Measurements from ENCODE around the gene TJAP1.
A peak's percentile ranks its signal among the peaks of the same experiment; 100 is the strongest.
"Not testable (repeated sequence)": the region's sequence is repeated elsewhere in the genome, so short reads cannot be mapped to it uniquely, and the experiment has no call there.

The TJAP1 gene

GRCh38 chr6:43454696-43455530 lies 22.5 kb upstream of the TJAP1 start:
- DNase-seq = peak; percentile 75

GRCh38 chr6:43455531-43456428 lies 21.6 kb upstream of the TJAP1 start, which contains the start of gene DLK2:
Gene DLK2 (minus strand): TSS chr6:43455548. CDS start chr6:43454825, 723 bp downstream.
- DNase-seq = no peak

GRCh38 chr6:43457643-43458042 lies 19.7 kb upstream of the TJAP1 start:
- no peak for DNase-seq

- not testable (repeated sequence) for DNase-seq
These were observed 19.2 kb upstream of the TJAP1 start for GRCh38 chr6:43458154-43458553.

DNA sequence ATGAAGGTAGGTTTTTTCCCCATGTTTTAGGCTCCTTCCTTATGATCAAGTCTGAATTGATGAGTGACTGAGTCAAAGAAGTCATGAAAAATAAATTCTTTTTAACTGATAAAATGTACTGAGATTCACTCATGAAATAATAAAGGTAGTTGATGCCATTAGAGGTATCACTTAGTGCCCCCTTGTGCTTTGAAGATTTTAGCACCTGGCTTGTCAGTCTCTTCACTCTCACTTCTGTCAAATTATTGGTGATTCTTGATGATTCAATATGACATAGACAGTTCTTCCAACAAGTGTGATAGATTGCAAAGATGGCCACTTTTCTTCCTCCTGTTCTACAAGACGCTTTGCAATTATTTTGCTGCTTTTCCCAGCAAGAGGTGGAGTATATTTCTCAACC lies 17.8 kb upstream of the TJAP1 start:
- DNase-seq = no peak

DNA sequence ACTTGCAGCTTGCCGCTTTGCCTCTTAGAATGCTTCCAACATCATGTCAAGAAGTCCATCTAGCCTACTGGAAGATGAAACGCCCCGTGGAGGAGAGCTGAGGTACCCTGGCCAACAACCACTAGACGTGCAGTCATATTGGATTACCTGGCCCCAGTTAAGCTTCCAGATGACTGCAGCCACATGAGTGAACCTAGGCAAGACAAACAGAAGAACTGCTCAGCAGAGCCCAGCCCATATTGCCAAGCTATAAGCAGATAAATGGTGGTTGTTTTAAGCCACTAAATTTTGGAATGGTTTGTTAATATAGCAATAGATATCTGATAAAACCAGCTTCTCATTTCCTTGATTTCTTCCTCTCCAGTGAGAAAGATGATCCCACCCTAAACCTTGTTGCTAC lies 17.3 kb upstream of the TJAP1 start:
- no peak for DNase-seq

GRCh38 chr6:43461936-43462335 lies 15.4 kb upstream of the TJAP1 start:
- no peak for DNase-seq

DNA sequence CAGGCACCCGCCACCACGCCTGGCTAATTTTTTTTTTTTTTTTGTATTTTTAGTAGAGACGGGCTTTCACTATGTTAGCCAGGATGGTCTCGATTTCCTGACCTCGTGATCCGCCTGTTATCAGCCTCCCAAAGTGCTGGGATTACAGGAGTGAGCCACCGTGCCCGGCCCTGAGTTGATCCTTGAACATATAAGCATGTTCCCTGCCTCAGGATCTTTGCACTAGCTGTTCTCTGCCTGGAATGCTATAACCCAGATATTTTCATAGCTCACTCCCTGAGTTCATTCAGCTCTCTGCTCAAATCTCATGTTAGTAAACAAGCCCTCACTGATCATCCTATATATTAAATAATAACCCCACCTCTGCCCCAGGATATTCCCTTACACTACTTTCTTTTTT lies 13.0 kb upstream of the TJAP1 start:
- DNase-seq = no peak

- DNase-seq = no peak
These were observed 11.4 kb upstream of the TJAP1 start for GRCh38 chr6:43465948-43466347.

GRCh38 chr6:43467265-43467664 lies 10.1 kb upstream of the TJAP1 start:
- not testable (repeated sequence) for DNase-seq

GRCh38 chr6:43467752-43468151 lies 9.6 kb upstream of the TJAP1 start:
- no peak for DNase-seq

GRCh38 chr6:43468240-43468639 lies 9.1 kb upstream of the TJAP1 start:
- DNase-seq = no peak

DNA sequence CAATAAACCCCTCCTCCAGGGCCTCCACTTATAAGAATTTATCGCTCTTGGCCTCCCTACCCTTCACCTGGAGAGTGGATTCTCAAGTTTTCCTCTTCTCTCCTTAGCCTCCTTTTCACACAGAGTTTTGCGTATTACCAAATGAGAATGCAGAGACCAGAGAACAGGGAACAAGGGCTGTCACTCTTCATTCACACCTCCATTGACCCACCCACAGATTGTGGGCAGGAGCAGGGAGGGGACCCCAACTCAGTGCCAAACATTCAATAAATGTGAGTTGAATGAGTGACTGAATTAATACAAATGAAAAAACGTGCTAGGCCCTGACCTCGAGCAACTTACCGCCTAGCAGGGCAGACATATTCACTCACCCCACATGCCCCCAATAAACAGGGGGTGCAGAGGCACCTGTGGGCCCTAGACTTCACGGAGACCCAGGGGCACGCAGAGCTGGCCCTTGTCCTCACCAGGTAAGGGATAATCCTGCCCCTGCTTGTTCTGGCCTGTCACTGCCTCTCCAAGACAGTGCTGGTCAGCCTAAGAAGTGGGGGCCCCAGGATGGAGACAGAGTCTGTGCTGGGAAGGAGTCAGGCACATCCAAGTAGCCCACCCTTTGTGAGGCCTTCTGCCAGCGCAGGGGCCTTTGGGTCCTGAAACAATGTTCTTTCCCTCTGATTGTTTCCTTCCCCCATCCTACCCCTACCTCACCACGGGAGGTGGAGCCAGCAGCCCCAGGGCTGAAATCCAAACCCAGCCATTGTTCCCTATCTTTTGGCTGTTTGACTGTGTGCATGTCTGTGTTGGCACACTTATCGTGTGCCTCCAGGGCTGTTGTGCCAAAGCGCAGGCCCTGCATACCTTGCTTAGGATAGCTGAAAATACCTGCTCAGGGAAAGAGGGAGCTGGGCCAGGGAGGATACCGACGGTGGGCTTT lies 8.4 kb upstream of the TJAP1 start:
- no peak for DNase-seq

- DNase-seq = no peak
These were observed 7.4 kb upstream of the TJAP1 start for GRCh38 chr6:43469947-43470346.

DNA sequence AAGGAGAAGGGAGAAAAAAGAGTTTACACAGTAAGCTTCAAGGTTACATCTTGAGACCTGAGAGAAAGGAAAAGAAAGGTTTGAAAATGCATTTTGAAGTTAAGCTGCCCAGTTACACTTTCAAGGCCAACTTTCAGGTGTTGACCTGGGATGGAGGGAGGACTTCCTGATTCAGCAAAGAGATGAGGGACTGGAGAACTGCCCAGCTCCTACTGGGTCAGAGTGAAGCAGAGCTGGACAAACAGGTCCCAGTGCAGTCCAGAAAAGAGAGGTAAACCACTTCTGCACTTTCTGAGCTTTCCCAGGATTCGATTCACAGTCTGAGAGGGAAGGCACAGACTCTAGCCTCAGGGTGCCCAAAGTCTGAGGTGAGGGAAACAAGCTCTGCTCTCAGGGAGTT lies 6.0 kb upstream of the TJAP1 start:
- no peak for DNase-seq

GRCh38 chr6:43472515-43472914 lies 4.9 kb upstream of the TJAP1 start:
- DNase-seq = no peak

- DNase-seq = no peak
These were observed 1.9 kb upstream of the TJAP1 start for GRCh38 chr6:43475516-43475915.

- DNase-seq = no peak
These were observed 624 bp upstream of the TJAP1 start for GRCh38 chr6:43476746-43477145.

DNA sequence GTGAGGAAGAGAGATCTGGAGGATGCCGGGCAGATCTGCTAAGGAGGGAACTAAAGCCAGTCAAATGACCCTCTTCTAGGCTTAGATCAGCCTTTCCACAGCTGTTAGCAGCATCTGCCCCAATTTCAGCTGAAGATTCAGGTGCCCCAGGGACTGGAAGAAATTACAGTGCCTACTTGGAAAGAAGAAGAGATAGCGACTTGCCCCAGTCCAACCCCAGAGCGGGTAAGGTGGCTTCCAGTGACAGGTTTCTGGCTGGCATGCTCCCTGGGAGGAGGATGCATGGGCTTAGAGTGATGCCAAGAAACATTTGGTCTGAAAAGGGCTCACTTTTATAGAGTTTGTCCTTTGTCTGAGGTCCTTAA lies 620 bp downstream of the TJAP1 start:
- no peak for DNase-seq

- no peak for DNase-seq
These were observed 3.7 kb downstream of the TJAP1 start for GRCh38 chr6:43481075-43481474.

GRCh38 chr6:43481591-43482236 lies 4.3 kb downstream of the TJAP1 start:
- DNase-seq = no peak

DNA sequence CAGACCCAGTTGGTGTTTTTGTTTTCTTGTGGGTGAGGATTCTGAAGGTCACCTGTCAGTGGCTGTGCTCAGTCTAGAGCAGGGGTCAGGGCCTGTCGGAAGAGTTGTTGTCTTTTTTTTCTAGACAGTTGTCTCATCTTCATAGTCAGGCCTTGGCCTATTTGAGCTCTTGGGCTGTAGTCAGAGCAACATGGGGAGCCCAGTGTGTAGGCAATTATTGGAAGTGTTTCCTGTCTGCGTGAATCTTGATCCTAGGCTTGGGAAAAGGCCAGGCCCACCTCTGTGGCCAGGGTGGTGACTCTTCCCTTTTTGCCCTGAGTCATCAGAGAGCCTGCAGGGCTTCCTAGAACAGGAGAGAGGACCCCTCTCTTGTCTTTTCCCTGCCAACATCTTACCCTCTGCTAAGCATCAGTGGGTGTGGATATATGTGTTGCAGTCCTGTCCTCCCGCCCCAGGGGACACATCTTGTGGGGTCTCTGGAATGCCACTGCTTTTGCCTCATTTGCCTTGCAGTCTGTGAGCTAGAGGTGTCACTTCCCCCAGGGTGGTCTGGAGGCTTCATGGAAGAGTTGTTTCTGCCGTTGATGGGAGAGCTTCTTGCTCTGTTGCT lies 11.4 kb downstream of the TJAP1 start:
- no peak for DNase-seq

Measured in T1000 (cell line).